ENCODE data around the gene PSMD6.

Gene PSMD6

DNA sequence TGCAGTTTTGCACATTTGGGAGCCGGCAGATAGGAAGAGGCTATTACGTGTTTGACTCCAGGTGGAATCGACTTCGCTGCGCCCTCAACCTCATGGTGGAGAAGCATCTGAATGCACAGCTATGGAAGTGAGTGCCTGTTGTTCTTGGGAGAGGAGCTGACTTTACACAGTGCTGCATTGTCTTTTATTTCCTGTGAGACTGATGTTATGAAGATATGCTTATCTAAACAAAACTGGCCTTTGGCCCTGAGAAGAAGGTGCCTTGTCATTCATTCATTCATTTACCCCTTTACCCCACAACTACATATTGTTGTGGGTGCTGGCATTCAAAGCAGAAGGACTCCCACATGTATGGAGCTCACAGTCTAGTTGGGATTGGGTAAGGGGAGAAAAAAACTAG, 32.6 kb downstream of the PSMD6 start:
- Mint-ChIP-seq H3K4me1 (ENCODE audit: low read depth) (peaks cover 48% of the 10 kb centered on the region), H3K9me3 (no peaks in the 10 kb centered on the region), H3K27me3 (no peaks in the 10 kb centered on the region), H3K36me3 (ENCODE audit: low read depth) (peaks cover 88% of the 10 kb centered on the region), H3K27ac (no peak overlapping the region), H3K4me3 (no peak overlapping the region)
- intact Hi-C loops (cut with micrococcal nuclease), result loop anchor here (5.0 kb wide), 3 partner anchors 33 to 128 kb away; partner anchors contain the start of genes ATXN7 and THOC7

DNA sequence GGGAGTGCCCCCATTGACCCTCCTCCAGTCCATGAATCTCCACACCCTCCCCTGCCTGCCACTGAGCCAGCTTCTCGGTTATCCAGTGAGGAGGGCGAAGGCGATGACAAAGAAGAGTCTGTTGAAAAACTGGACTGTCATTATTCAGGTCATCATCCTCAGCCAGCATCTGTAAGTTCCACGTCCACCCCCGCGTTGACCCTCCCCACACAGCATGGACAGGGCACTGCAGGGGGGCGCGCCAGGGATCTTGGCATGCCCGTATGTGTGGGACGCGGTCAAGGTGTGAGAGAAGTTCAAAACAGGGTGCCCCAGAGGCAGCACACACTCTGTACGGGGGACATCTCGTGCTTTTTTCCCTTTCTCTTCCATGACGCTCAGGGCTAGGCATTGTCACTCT, 33.1 kb downstream of the PSMD6 start:
- peaks cover 42% of the 10 kb centered on the region for H3K4me1 Mint-ChIP-seq (ENCODE audit: low read depth)
- intact Hi-C loops (cut with micrococcal nuclease), result loop anchor here (5.0 kb wide), 3 partner anchors 33 to 128 kb away; partner anchors contain the start of genes ATXN7 and THOC7
- no peak overlapping the region for H3K27ac Mint-ChIP-seq
- no peaks in the 10 kb centered on the region for H3K9me3 Mint-ChIP-seq
- H3K27me3 Mint-ChIP-seq, result no peaks in the 10 kb centered on the region
- H3K36me3 Mint-ChIP-seq (ENCODE audit: low read depth), result peaks cover 88% of the 10 kb centered on the region
- H3K4me3 Mint-ChIP-seq, result no peak overlapping the region

DNA sequence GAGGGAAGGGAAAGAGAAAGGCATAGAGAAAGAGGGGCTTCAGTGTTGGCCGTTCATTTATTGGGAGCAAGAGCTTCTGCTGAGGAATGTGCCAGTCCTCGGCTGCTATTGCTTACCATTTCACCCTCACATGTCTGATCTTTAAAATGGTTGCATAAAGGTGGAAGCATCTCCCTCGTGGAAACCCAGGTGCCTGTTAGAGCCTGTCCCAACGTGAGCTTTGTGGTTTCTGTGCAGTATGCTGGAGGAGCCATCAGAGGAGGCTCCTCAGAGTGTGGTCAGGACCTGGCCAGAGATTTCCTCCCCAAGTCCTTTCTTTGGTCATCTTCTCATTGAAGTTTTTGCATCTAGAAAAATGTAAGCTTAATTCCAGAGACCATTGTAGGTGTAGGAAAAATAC, 34.4 kb downstream of the PSMD6 start:
- intact Hi-C loops (cut with micrococcal nuclease), result no loop called here
- Mint-ChIP-seq H3K4me3 (no peak overlapping the region), H3K9me3 (no peaks in the 10 kb centered on the region), H3K27ac (no peak overlapping the region), H3K4me1 (ENCODE audit: low read depth) (peaks cover 35% of the 10 kb centered on the region), H3K36me3 (ENCODE audit: low read depth) (peaks cover 89% of the 10 kb centered on the region), H3K27me3 (no peaks in the 10 kb centered on the region)

DNA sequence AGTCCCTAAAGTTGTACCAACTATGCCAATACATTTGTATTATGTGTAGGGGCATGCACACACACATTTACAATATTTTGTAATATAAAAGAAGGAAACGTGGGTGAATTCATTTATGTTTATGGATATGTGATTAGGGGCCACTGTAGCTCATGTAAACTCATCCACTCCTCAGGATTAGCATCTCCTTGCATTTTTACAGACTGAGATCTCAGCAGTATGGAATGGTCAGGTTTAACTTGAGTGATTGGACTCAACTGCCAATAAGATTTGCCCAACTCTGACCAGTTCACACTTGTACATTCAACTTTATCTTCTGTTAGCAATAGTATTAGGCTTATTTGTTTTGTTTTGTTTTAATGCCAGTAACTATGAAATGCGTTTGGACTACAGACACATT, 36.5 kb downstream of the PSMD6 start:
- H3K9me3 Mint-ChIP-seq, result no peaks in the 10 kb centered on the region
- peaks cover 94% of the 10 kb centered on the region for H3K36me3 Mint-ChIP-seq (ENCODE audit: low read depth)
- peaks cover 28% of the 10 kb centered on the region for H3K4me1 Mint-ChIP-seq (ENCODE audit: low read depth)
- no peak overlapping the region for H3K4me3 Mint-ChIP-seq
- H3K27me3 Mint-ChIP-seq, result no peaks in the 10 kb centered on the region
- intact Hi-C loops (cut with micrococcal nuclease), result no loop called here
- no peak overlapping the region for H3K27ac Mint-ChIP-seq

GRCh38 chr3:63986146-63986545, 37.1 kb downstream of the PSMD6 start:
- Mint-ChIP-seq H3K27me3 (no peaks in the 10 kb centered on the region), H3K27ac (peak overlapping the region; percentile 11), H3K4me1 (ENCODE audit: low read depth) (peaks cover 23% of the 10 kb centered on the region), H3K36me3 (ENCODE audit: low read depth) (peaks cover 92% of the 10 kb centered on the region), H3K9me3 (no peaks in the 10 kb centered on the region), H3K4me3 (no peak overlapping the region)
- intact Hi-C loops (cut with micrococcal nuclease), result no loop called here

DNA sequence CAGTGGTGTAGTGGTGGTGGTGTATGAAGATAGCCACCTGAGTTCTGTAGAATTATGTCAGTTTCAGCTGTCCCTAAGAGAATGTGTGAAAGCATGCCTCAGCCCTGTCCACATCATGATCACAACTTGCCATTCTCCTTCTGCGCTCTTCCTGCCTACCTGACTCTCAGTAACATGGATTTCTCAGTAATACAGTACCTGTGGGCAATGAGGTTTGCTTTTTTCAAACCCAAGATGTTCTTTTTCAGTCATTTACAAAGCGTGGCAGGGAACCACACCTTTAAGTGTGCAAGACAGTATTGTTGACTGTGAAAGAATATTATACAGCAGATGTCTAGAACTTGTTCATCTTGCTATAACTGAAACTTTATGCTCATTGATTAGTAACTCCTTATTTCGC, 38.9 kb downstream of the PSMD6 start:
- Mint-ChIP-seq H3K27ac (no peak overlapping the region), H3K36me3 (ENCODE audit: low read depth) (peaks cover 90% of the 10 kb centered on the region), H3K9me3 (no peaks in the 10 kb centered on the region), H3K4me1 (ENCODE audit: low read depth) (peaks cover 20% of the 10 kb centered on the region), H3K4me3 (no peak overlapping the region), H3K27me3 (no peaks in the 10 kb centered on the region)
- intact Hi-C loops (cut with micrococcal nuclease), result no loop called here

DNA sequence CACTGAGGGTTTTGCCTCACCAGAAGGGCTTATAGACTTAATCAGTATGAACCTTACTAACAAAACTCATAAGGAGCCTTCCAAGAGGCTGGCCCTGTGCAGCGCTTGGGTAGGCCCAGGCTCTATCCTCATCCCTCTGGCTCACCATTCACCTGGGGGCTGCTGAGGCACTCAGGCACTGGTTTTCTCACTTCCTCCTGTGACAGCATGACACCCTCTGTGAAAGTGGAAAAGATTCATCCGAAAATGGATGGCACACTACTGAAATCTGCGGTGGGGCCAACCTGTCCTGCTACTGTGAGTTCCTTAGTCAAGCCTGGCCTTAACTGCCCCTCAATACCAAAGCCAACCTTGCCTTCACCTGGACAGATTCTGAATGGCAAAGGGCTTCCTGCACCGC, 41.3 kb downstream of the PSMD6 start:
- Mint-ChIP-seq H3K36me3 (ENCODE audit: low read depth) (peaks cover 70% of the 10 kb centered on the region), H3K4me3 (no peak overlapping the region), H3K4me1 (ENCODE audit: low read depth) (peaks cover 33% of the 10 kb centered on the region), H3K27me3 (no peaks in the 10 kb centered on the region), H3K9me3 (no peaks in the 10 kb centered on the region), H3K27ac (peak overlapping the region; percentile 35)
- intact Hi-C loops (cut with micrococcal nuclease), result no loop called here

GRCh38 chr3:63980830-63981498, 42.3 kb downstream of the PSMD6 start:
- Mint-ChIP-seq H3K4me3 (no peak overlapping the region), H3K27ac (no peak overlapping the region), H3K9me3 (no peaks in the 10 kb centered on the region), H3K27me3 (no peaks in the 10 kb centered on the region), H3K36me3 (ENCODE audit: low read depth) (peaks cover 63% of the 10 kb centered on the region), H3K4me1 (ENCODE audit: low read depth) (peaks cover 43% of the 10 kb centered on the region)
- intact Hi-C loops (cut with micrococcal nuclease), result no loop called here

GRCh38 chr3:63980019-63980418, 43.3 kb downstream of the PSMD6 start:
- intact Hi-C loops (cut with micrococcal nuclease), result no loop called here
- H3K9me3 Mint-ChIP-seq, result no peaks in the 10 kb centered on the region
- no peaks in the 10 kb centered on the region for H3K27me3 Mint-ChIP-seq
- peaks cover 53% of the 10 kb centered on the region for H3K36me3 Mint-ChIP-seq (ENCODE audit: low read depth)
- peak overlapping the region; percentile 57 for H3K27ac Mint-ChIP-seq
- no peak overlapping the region for H3K4me3 Mint-ChIP-seq
- H3K4me1 Mint-ChIP-seq (ENCODE audit: low read depth), result peaks cover 48% of the 10 kb centered on the region

DNA sequence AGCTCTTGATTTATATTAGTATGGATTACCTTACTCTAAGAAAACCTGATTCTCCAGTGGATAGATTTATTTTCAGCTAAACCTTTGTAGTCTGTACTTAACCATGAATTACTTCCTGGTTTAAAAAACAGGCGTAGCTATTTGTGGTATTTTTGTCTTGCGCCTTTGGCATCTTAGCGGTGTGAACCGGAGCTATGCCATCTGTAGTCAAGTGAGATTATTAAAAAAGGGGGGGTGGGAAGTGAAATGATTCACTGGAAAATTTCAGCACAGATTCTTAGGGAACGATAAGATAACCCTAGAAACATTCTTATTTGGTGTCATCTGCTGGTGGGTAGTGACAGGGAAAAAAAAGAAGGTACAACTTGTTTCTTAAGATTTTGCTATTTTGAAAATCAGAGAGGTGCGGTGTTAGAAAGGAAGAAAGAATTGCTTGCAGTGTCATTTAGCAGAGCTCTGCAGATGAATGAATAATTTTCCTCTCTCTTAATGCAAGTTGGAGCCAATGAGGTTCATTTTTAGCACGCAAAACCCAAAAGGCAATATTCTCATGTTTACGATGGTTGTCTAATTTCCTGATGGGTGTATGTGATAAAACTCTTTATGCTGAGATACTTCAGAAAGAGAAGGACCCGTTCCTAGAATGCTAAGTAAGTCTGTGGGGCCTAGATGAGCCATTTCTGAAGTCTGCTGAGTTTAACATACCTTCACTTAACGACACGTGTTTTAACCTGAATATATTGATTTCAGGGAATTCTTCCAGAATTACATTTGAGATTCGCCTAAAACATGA, 44.0 kb downstream of the PSMD6 start:
- Mint-ChIP-seq H3K9me3 (no peaks in the 10 kb centered on the region), H3K27me3 (no peaks in the 10 kb centered on the region), H3K27ac (peak overlapping the region; percentile 57), H3K4me3 (peak overlapping the region; percentile 28), H3K4me1 (ENCODE audit: low read depth) (peaks cover 56% of the 10 kb centered on the region), H3K36me3 (ENCODE audit: low read depth) (peaks cover 52% of the 10 kb centered on the region)
- intact Hi-C loops (cut with micrococcal nuclease), result no loop called here

DNA sequence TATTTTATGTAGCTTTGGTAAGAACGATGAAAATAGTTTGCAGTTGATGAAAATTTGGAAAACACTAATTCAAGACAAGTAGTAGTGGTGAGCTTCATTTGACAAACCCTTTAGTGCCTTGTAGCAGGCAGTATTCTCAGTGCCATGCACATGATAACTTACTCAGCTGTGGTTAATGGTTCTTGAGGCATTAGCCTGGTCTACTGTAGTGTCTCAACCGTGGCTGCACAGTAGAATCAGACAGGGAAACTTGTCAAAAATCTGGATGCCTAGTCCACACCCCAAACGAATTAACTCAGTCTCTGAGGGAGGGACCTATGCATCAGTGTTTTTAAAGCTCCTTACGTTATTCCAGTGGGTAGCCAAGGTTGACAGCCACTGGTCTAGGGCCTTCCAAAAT, 45.4 kb downstream of the PSMD6 start:
- no peaks in the 10 kb centered on the region for H3K27me3 Mint-ChIP-seq
- intact Hi-C loops (cut with micrococcal nuclease), result loop anchor here (2.0 kb wide), 1 partner anchor 15 kb away; no protein-coding TSS in a partner anchor
- peaks cover 64% of the 10 kb centered on the region for H3K4me1 Mint-ChIP-seq (ENCODE audit: low read depth)
- H3K9me3 Mint-ChIP-seq, result no peaks in the 10 kb centered on the region
- no peak overlapping the region for H3K4me3 Mint-ChIP-seq
- peak overlapping the region; percentile 72 for H3K27ac Mint-ChIP-seq
- peaks cover 54% of the 10 kb centered on the region for H3K36me3 Mint-ChIP-seq (ENCODE audit: low read depth)

DNA sequence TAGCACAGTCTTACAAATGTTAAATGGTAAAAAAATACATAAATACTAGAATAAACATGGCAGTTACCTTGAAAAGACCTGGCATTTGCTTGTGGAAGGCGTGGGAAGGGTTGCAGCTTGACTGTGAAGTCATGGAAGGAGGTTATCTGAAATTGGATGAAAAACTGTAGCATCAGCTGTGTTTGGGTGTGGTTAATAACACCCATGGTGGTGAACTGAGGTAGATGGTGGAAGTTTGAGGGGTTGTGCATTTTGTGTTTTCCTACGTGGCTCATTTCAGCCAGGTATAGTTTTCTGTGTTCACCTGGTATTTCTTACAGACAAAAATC, 46.5 kb downstream of the PSMD6 start:
- Mint-ChIP-seq H3K27me3 (no peaks in the 10 kb centered on the region), H3K4me3 (no peak overlapping the region), H3K9me3 (no peaks in the 10 kb centered on the region), H3K27ac (peak overlapping the region; percentile 72), H3K4me1 (ENCODE audit: low read depth) (peaks cover 54% of the 10 kb centered on the region), H3K36me3 (ENCODE audit: low read depth) (peaks cover 52% of the 10 kb centered on the region)
- intact Hi-C loops (cut with micrococcal nuclease), result loop anchor here (2.0 kb wide), 1 partner anchor 16 kb away; no protein-coding TSS in a partner anchor

DNA sequence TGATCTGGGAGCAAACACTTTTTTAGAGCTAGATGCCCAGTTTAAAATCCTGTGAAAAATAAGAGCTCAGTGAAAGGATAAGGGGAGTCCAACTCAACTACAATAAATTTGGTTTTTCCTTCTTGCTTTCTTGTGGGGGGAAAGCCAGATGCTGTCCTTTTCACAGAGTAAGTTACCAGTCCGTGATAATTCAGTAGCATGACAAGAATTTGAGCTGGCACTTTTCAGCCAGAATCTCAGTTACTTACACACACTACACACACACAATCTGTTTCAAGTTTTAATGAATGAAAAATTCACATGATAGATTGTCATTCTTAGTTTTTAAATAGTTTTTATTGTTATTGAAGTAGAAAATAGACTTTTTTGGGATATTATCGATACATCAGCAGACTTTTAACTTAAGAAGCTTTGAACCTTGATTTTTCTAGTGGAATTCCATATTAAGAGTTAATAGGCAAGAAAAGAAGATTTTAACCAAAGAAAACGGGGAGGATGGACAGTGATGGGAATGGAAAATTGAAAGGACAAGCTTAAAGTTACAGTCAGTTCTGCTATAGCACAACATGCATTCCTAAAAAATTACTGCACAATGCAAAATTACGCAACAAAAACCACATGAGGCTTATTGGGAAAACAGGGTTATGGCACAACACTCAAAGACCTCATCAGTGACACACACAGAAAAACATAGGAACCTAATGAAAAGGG, 47.0 kb downstream of the PSMD6 start:
- no peaks in the 10 kb centered on the region for H3K9me3 Mint-ChIP-seq
- intact Hi-C loops (cut with micrococcal nuclease), result loop anchor here (2.0 kb wide), 1 partner anchor 16 kb away; no protein-coding TSS in a partner anchor
- no peak overlapping the region for H3K4me3 Mint-ChIP-seq
- H3K4me1 Mint-ChIP-seq (ENCODE audit: low read depth), result peaks cover 54% of the 10 kb centered on the region
- H3K27me3 Mint-ChIP-seq, result no peaks in the 10 kb centered on the region
- H3K36me3 Mint-ChIP-seq (ENCODE audit: low read depth), result peaks cover 49% of the 10 kb centered on the region
- peak overlapping the region; percentile 72 for H3K27ac Mint-ChIP-seq

DNA sequence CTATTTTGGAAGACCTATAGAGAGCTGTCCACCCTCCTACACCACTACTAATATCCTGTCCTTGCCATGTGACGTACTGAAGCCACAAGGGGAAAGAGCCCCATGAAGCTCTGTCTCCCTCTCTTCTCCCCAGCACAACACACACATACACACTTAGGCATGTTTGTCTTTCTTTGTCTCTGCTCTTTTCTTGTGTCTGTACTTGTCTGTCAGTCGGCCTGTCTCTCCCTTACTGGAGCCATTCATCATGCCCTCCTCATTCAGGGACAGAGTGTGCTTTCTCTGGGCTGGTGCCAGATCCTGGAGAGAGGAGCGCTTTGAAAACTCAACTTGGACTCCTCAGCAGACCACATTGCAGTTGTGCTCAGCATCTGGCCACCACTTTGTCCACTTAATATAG, 47.6 kb downstream of the PSMD6 start:
- Mint-ChIP-seq H3K27ac (peak overlapping the region; percentile 72), H3K27me3 (no peaks in the 10 kb centered on the region), H3K9me3 (no peaks in the 10 kb centered on the region), H3K36me3 (ENCODE audit: low read depth) (peaks cover 44% of the 10 kb centered on the region), H3K4me1 (ENCODE audit: low read depth) (peaks cover 60% of the 10 kb centered on the region), H3K4me3 (no peak overlapping the region)
- intact Hi-C loops (cut with micrococcal nuclease), result loop anchor here (2.0 kb wide), 1 partner anchor 17 kb away; no protein-coding TSS in a partner anchor

Measured in dendritic cell treated with granulocyte-macrophage colony-stimulating factor and Interleukin-4, amounts not matched to agents 40 ng/mL and 50 ng/mL, for 4 days (primary cell).